Endothelial cell of umbilical vein (primary cell): ENCODE data around the gene WDR4. TPM values are rescaled to one million over a fixed set of nuclear protein-coding genes. Genes with fewer than 3 reads are reported as not detected.
"Not testable (repeated sequence)": the region's sequence is repeated elsewhere in the genome, so short reads cannot be mapped to it uniquely, and the experiment has no call there.

Experiments used
- BruUV-seq: library from RNA; stranded (reverse); fragments of 400-500 nt; replicated peaks from 2 replicates; lab custom pipeline; 2021; lab: Mats Ljungman, UMichigan
- CTCF ChIA-PET: fragments of 300-600, 350-600 bp; sonication (Branson Sonifier 250); formaldehyde crosslinking; loops from one replicate; lab custom pipeline; 2021; ENCODE audit warnings: antibody characterized with exemption, inconsistent platforms; lab: Charles Lee
- POLR2A ChIA-PET: fragments of 300-600, 350-600 bp; sonication (Branson Sonifier 250); formaldehyde crosslinking; loops from one replicate; lab custom pipeline; 2021; ENCODE audit warnings: antibody characterized with exemption, inconsistent platforms; lab: Charles Lee
- DNase-seq: peaks from one replicate; pipeline ENCODE4 v3.0.0-alpha.2; 2011; ENCODE audit warnings: low read depth, low spot score
- FAIRE-seq: peaks from 2 replicates; lab custom pipeline; 2011; peaks lifted over from hg19 to GRCh38; lab: Jason Lieb, UNC
- H2AFZ ChIP-seq: 2 replicates; pipeline ENCODE4 v1.6.0; 2012; ENCODE audit warnings: low read depth, low read length, control low read depth, inconsistent platforms
- H3K27ac ChIP-seq: 2 replicates; pipeline ENCODE4 v1.5.1; 2011; ENCODE audit warnings: low read depth, mild to moderate bottlenecking, control low read depth, low read length, moderate library complexity; ENCODE audit not compliant: insufficient read depth
- H3K27me3 ChIP-seq, 2 experiments: 2 replicates each; pipeline versions ENCODE4 v1.6.0 to v1.6.1; 2011; ENCODE audit warnings: low read length in 2 of 2, mixed read lengths in 1 of 2; ENCODE audit not compliant: control insufficient read depth in 2 of 2, insufficient read depth in 2 of 2
- H3K36me3 ChIP-seq, 2 experiments: 2 replicates in 1 of 2; 3 replicates in 1 of 2; pipeline ENCODE4 v1.5.1; 2011; ENCODE audit warnings: low read length in 2 of 2, mild to moderate bottlenecking in 1 of 2, moderate library complexity in 1 of 2; ENCODE audit not compliant: control insufficient read depth in 2 of 2, insufficient read depth in 2 of 2; ENCODE audit errors: extremely low read depth in 1 of 2
- H3K4me1 ChIP-seq: 3 replicates; pipeline ENCODE4 v1.5.1; 2011; ENCODE audit warnings: mild to moderate bottlenecking, low read length; ENCODE audit not compliant: control insufficient read depth, insufficient read depth; ENCODE audit errors: extremely low read depth
- H3K4me2 ChIP-seq: 2 replicates; pipeline ENCODE4 v1.6.1; 2011; ENCODE audit warnings: low read length, control low read depth, mixed read lengths; ENCODE audit not compliant: insufficient read depth
- H3K4me3 ChIP-seq, 3 experiments: fragments of 200-600 bp in 1 of 3; sonication (generic), shearing (Covaris generic) in 1 of 3; replicated peaks in 1 of 3; 2 replicates each; pipeline ENCODE4 v1.5.1; 2011 to 2016; ENCODE audit warnings: control low read depth in 3 of 3, low read length in 3 of 3, mild to moderate bottlenecking in 2 of 3, inconsistent platforms in 1 of 3, low read depth in 1 of 3, moderate library complexity in 1 of 3; ENCODE audit not compliant: insufficient read depth in 1 of 3
- H3K79me2 ChIP-seq: 2 replicates; pipeline ENCODE4 v1.6.0; 2012; ENCODE audit warnings: low read length, inconsistent platforms; ENCODE audit not compliant: control insufficient read depth, insufficient read depth
- H3K9ac ChIP-seq: replicated peaks from 2 replicates; pipeline ENCODE3; 2011; ENCODE audit warnings: low read length, control low read depth; ENCODE audit not compliant: insufficient read depth; ENCODE audit errors: extremely low read depth
- H3K9me1 ChIP-seq: replicated peaks from 3 replicates; pipeline ENCODE4 v1.6.0; 2011; ENCODE audit warnings: mild to moderate bottlenecking, low read length; ENCODE audit not compliant: control insufficient read depth, insufficient read depth; ENCODE audit errors: extremely low read depth
- H3K9me3 ChIP-seq: replicated peaks from 2 replicates; pipeline ENCODE4 v1.5.1; 2012; ENCODE audit warnings: low read length, inconsistent platforms; ENCODE audit not compliant: control insufficient read depth, insufficient read depth
- H4K20me1 ChIP-seq: replicated peaks from 2 replicates; pipeline ENCODE3; 2011; ENCODE audit warnings: mild to moderate bottlenecking, low read length; ENCODE audit not compliant: control insufficient read depth, insufficient read depth; ENCODE audit errors: extremely low read depth
- EZH2 ChIP-seq: IDR thresholded peaks from 2 replicates; pipeline ENCODE4 v1.6.1; 2012; ENCODE audit warnings: borderline replicate concordance, low read depth, mild to moderate bottlenecking, moderate library complexity, low read length, inconsistent platforms; ENCODE audit not compliant: severe bottlenecking
- FOS ChIP-seq: IDR thresholded peaks from 2 replicates; pipeline ENCODE4 v1.6.1; 2011; ENCODE audit warnings: mild to moderate bottlenecking, low read length, moderate library complexity, borderline replicate concordance; ENCODE audit not compliant: insufficient read depth
- GATA2 ChIP-seq: IDR thresholded peaks from 2 replicates; pipeline ENCODE4 v1.7.0; 2011; ENCODE audit warnings: low read depth, mild to moderate bottlenecking, moderate library complexity, mixed read lengths, low read length; ENCODE audit not compliant: insufficient read length, insufficient read depth
- JUN ChIP-seq: IDR thresholded peaks from 2 replicates; pipeline ENCODE4 v1.6.1; 2011; ENCODE audit warnings: borderline replicate concordance, low read depth; ENCODE audit not compliant: insufficient read length, insufficient read depth
- MYC ChIP-seq: IDR thresholded peaks from one replicate; pipeline ENCODE4 v1.6.1; 2011; ENCODE audit warnings: mild to moderate bottlenecking, low read depth, low read length
- POLR2A ChIP-seq: IDR thresholded peaks from 2 replicates; pipeline ENCODE4 v1.6.1; 2012; ENCODE audit warnings: low read depth, mild to moderate bottlenecking, control low read depth, low read length
- POLR2AphosphoS5 ChIP-seq: IDR thresholded peaks from 2 replicates; pipeline ENCODE4 v1.6.1; 2012; ENCODE audit warnings: low read depth, mild to moderate bottlenecking, control low read depth, low read length, moderate library complexity; ENCODE audit not compliant: insufficient read depth
- dilution Hi-C: fragments of 300-500 bp; cut with MboI; formaldehyde crosslinking; loops from one replicate; pipeline ENCODE4 v1.15.0; 2019; ENCODE audit warnings: low sequenced_read_pairs; ENCODE audit not compliant: extremely low pct_ligation_motif_present
- intact Hi-C: fragments of 100-400 bp; cut with micrococcal nuclease; formaldehyde crosslinking; loops from one replicate; pipeline ENCODE4 v1.10.0; 2022
- polyA plus RNA-seq, 4 experiments: library from polyadenylated mRNA; depleted of rRNA in 3 of 4; stranded (reverse) in 3 of 4; unstranded in 1 of 4; fragments of >200 nt; gene quantifications; 2 replicates each; pipeline versions ENCODE4 v1.2.1 to v1.2.3, GENCODE V29; 2011 to 2012; ENCODE audit warnings: missing spikeins in 1 of 4
- total RNA-seq: library from RNA; stranded (reverse); gene quantifications from 2 replicates; pipeline ENCODE4 v1.2.3, GENCODE V29; 2021
- TF ChIP-seq, protein P1 (sequence below): IDR thresholded peaks from 2 replicates; pipeline ENCODE4 v1.6.1; 2011; ENCODE audit not compliant: insufficient read depth, insufficient read length
- TF ChIP-seq, protein P2 (sequence below), 2 donors: IDR thresholded peaks; 1 replicate in 1 of 2; 2 replicates in 1 of 2; pipeline ENCODE4 v1.5.1; 2011; ENCODE audit warnings: low read length in 2 of 2, mild to moderate bottlenecking in 2 of 2, moderate library complexity in 2 of 2, control low read depth in 1 of 2, inconsistent platforms in 1 of 2, low read depth in 1 of 2; ENCODE audit not compliant: insufficient read depth in 1 of 2; ENCODE audit errors: extremely low read depth in 1 of 2

Gene WDR4
- total and polyA plus RNA-seq, 2 donors (not counting 3 experiments of a cell fraction or from before 2014, with no cell fraction given), result 24.5 to 40.0 TPM

DNA sequence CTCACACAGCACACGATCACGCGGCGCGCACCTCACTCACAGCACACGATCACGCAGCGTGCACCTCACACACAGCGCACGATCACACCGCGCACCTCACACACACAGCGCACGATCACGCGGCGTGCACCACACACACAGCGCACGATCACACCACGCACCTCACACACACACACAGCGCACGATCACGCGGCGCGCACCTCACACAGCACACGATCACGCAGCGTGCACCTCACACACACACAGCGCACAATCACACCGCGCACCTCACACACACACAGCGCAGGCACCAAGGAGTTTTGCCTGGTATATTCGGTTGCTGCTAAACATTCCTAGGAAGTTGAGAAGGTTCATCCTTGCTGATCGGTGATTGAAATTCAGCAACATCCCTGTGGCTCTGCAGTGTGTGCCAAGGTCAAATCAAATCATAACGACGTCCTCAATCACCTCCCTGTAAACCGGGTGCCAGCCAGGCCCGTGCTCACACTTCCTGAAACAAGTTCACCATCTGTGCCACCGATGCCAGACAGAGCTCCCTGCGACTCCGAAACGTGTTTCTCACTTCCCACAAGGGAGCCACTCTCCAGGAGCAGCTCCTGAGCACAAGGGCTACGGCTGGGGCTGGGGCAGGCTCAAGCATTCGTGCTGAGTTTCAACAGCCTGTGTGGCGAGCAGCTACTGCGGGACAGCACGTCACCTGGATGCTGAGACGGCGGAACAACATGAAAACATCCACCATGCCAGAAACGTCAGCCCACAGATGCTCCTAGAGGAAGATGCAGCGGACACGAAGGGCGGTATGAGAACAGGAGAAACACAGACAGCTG lies 30.2 kb downstream of the WDR4 start:
- DNase-seq (no peak), FAIRE-seq (no peak)
- POLR2A ChIA-PET, result no interaction called here
- no peaks in the 10 kb centered on the region for H3K27me3 ChIP-seq
- peaks cover 7 to 51% of the 10 kb centered on the region in 2 experiments for H3K36me3 ChIP-seq
- no peaks in the 10 kb centered on the region for H3K9me3 ChIP-seq
- H3K4me1 ChIP-seq, result no peaks in the 10 kb centered on the region
- no peaks in the 10 kb centered on the region for H3K9me1 ChIP-seq
- H3K27ac ChIP-seq, result no peak overlapping the region
- BruUV-seq, result no TSS peak
- H3K79me2 ChIP-seq, result peaks cover 33% of the 10 kb centered on the region
- no peaks in the 10 kb centered on the region for H4K20me1 ChIP-seq
- no peak overlapping the region for H3K4me2 ChIP-seq
- intact Hi-C loops, result no loop called here
- dilution Hi-C loops, result no loop called here
- TF ChIP-seq JUN, result no peak
- TF ChIP-seq, protein P1, sequence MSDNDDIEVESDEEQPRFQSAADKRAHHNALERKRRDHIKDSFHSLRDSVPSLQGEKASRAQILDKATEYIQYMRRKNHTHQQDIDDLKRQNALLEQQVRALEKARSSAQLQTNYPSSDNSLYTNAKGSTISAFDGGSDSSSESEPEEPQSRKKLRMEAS, result no peak
- no peak for TF ChIP-seq MYC
- no peak for TF ChIP-seq FOS
- TF ChIP-seq EZH2, result no peak
- no peak for TF ChIP-seq POLR2AphosphoS5
- TF ChIP-seq, protein P2, sequence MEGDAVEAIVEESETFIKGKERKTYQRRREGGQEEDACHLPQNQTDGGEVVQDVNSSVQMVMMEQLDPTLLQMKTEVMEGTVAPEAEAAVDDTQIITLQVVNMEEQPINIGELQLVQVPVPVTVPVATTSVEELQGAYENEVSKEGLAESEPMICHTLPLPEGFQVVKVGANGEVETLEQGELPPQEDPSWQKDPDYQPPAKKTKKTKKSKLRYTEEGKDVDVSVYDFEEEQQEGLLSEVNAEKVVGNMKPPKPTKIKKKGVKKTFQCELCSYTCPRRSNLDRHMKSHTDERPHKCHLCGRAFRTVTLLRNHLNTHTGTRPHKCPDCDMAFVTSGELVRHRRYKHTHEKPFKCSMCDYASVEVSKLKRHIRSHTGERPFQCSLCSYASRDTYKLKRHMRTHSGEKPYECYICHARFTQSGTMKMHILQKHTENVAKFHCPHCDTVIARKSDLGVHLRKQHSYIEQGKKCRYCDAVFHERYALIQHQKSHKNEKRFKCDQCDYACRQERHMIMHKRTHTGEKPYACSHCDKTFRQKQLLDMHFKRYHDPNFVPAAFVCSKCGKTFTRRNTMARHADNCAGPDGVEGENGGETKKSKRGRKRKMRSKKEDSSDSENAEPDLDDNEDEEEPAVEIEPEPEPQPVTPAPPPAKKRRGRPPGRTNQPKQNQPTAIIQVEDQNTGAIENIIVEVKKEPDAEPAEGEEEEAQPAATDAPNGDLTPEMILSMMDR (IDR thresholded peaks at IDR 0.05; ENCODE audit: extremely low read depth in 1 of 2, insufficient read depth in 1 of 2, low read depth in 1 of 2, low read length in 2 of 2), result no peak
- TF ChIP-seq GATA2, result no peak
- no peak for TF ChIP-seq POLR2A
- no peak overlapping the region for H3K4me3 ChIP-seq
- no peak overlapping the region for H2AFZ ChIP-seq
- CTCF ChIA-PET, result no interaction called here
- H3K9ac ChIP-seq, result no peak overlapping the region

DNA sequence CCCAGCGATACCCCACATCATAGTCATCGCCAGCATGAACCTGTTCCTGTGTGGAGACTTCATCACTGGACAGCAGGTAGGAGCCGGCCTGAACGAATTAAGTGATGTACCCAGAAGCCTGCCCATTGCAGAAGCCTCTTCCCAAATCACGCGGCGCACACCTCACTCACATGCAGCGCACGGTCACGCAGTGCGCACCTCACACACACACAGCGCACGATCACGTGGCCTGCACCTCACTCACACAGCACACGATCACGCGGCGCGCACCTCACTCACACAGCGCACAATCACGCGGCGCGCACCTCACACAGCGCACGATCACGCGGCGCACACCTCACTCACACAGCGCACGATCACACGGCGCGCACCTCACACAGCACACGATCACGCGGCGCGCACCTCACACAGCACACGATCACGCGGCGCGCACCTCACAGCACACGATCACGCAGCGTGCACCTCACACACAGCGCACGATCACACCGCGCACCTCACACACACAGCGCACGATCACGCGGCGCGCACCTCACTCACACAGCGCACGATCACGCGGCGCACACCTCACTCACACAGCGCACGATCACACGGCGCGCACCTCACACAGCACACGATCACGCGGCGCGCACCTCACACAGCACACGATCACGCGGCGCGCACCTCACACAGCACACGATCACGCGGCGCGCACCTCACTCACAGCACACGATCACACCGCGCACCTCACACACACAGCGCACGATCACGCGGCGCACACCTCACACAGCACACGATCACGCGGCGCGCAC lies 31.0 kb downstream of the WDR4 start:
- CTCF ChIA-PET, POLR2A ChIA-PET, H3K27ac ChIP-seq, BruUV-seq, intact Hi-C loops, H3K27me3 ChIP-seq, H3K4me3 ChIP-seq, H3K4me2 ChIP-seq, H4K20me1 ChIP-seq, H2AFZ ChIP-seq, FAIRE-seq, H3K9me3 ChIP-seq, H3K9me1 ChIP-seq, H3K9ac ChIP-seq, DNase-seq, dilution Hi-C loops, H3K4me1 ChIP-seq: not testable (repeated sequence)
- Histone ChIP-seq H3K79me2 (peaks cover 36% of the 10 kb centered on the region), H3K36me3 (peaks cover 7 to 43% of the 10 kb centered on the region in 2 experiments)
